Right kidney (tissue), 1 donor: ENCODE measurements around the gene TTC31.
A peak's percentile ranks its signal among the peaks of the same experiment; 100 is the strongest.

Experiments
- DNase-seq: peaks from one replicate; pipeline ENCODE4 v3.0.0-alpha.2; 2016

The TTC31 gene

GRCh38 chr2:74503506-74504475, 20.9 kb downstream of the TTC31 start:
- DNase-seq: peak; percentile 42

- DNase-seq: no peak
Measured at GRCh38 chr2:74504591-74504990, 21.7 kb downstream of the TTC31 start.

GRCh38 chr2:74505448-74506246, 22.8 kb downstream of the TTC31 start:
- DNase-seq: no peak

- peak; percentile 100 for DNase-seq
Measured at GRCh38 chr2:74507145-74507925, 24.5 kb downstream of the TTC31 start, which contains the start of gene PCGF1. Gene PCGF1 (minus strand): TSS chr2:74507695. CDS start chr2:74507668, 27 bp downstream.

- DNase-seq: peak; percentile 87
Measured at GRCh38 chr2:74507926-74508520, 25.1 kb downstream of the TTC31 start.

- DNase-seq: no peak
Measured at GRCh38 chr2:74510272-74510671, 27.4 kb downstream of the TTC31 start.

- DNase-seq: no peak
Measured at GRCh38 chr2:74511104-74511989, 28.5 kb downstream of the TTC31 start.

GRCh38 chr2:74512744-74513604, 30.1 kb downstream of the TTC31 start:
- DNase-seq: no peak

- DNase-seq: peak; percentile 74
Measured at GRCh38 chr2:74513605-74514367, 30.9 kb downstream of the TTC31 start.

GRCh38 chr2:74514368-74515270, 31.7 kb downstream of the TTC31 start, which contains the start of gene TLX2:
Gene TLX2 (plus strand): TSS chr2:74514450. CDS start chr2:74514807, 357 bp downstream.
- peak; percentile 70 for DNase-seq

GRCh38 chr2:74515271-74515980, 32.5 kb downstream of the TTC31 start:
- DNase-seq: no peak

- DNase-seq: peak; percentile 81
Measured at GRCh38 chr2:74515981-74516633, 33.2 kb downstream of the TTC31 start.

GRCh38 chr2:74516650-74517049, 33.8 kb downstream of the TTC31 start:
- no peak for DNase-seq

- no peak for DNase-seq
Measured at GRCh38 chr2:74522516-74522915, 39.6 kb downstream of the TTC31 start.

- DNase-seq: no peak
Measured at GRCh38 chr2:74524005-74524404, 41.1 kb downstream of the TTC31 start.

GRCh38 chr2:74524955-74525716, 42.3 kb downstream of the TTC31 start:
- no peak for DNase-seq
